ENCODE data around the gene OR51B2.
A peak's percentile ranks its signal among the peaks of the same experiment; 100 is the strongest.

OR51B2 gene

GRCh38 chr11:5281596-5281995 lies 42.5 kb downstream of the OR51B2 start:
- no peak for DNase-seq

GRCh38 chr11:5280582-5281102 lies 43.5 kb downstream of the OR51B2 start:
- peak; percentile 29 for DNase-seq

GRCh38 chr11:5279471-5280090 lies 44.5 kb downstream of the OR51B2 start:
- no peak for DNase-seq

GRCh38 chr11:5277807-5278382 lies 46.2 kb downstream of the OR51B2 start:
- no peak for DNase-seq

GRCh38 chr11:5276697-5277096 lies 47.4 kb downstream of the OR51B2 start:
- no peak for DNase-seq

- DNase-seq, result no peak
Measured at GRCh38 chr11:5275369-5276110, 48.6 kb downstream of the OR51B2 start.

GRCh38 chr11:5274395-5274794 lies 49.7 kb downstream of the OR51B2 start:
- DNase-seq, result no peak
